Smooth muscle cell (in vitro differentiated cells): ENCODE results near the gene LRRC46. TPM values are rescaled to one million over a fixed set of nuclear protein-coding genes. Genes with fewer than 3 reads are reported as not detected.

Experiments
- DNase-seq: peaks from one replicate; lab custom pipeline; 2025; ENCODE audit not compliant: unreplicated experiment; lab: John Stamatoyannopoulos, UW
- H2AFZ ChIP-seq: fragments of 200-600 bp; sonication (generic); 2 replicates; pipeline ENCODE4 v1.6.0; 2016; ENCODE audit warnings: antibody characterized with exemption, low read depth, mild to moderate bottlenecking
- H3F3A ChIP-seq: fragments of 200-600 bp; sonication (generic); 2 replicates; pipeline ENCODE4 v1.6.0; 2017; ENCODE audit warnings: antibody characterized with exemption, low read depth
- H3K27ac ChIP-seq: fragments of 200-600 bp; sonication (generic); 2 replicates; pipeline ENCODE4 v1.5.1; 2016; ENCODE audit warnings: low read depth, mild to moderate bottlenecking
- H3K27me3 ChIP-seq: fragments of 200-600 bp; sonication (generic); 2 replicates; pipeline ENCODE4 v1.6.1; 2016; ENCODE audit warnings: low read depth, mild to moderate bottlenecking
- H3K36me3 ChIP-seq: fragments of 200-600 bp; sonication (generic); 2 replicates; pipeline ENCODE4 v1.5.1; 2016; ENCODE audit warnings: low read depth
- H3K4me1 ChIP-seq: fragments of 200-600 bp; sonication (generic); 2 replicates; pipeline ENCODE4 v1.5.1; 2016; ENCODE audit warnings: low read depth
- H3K4me2 ChIP-seq: fragments of 200-600 bp; sonication (generic); 2 replicates; pipeline ENCODE4 v1.6.0; 2016; ENCODE audit warnings: mild to moderate bottlenecking
- H3K4me3 ChIP-seq: fragments of 200-600 bp; sonication (generic); 2 replicates; pipeline ENCODE4 v1.5.1; 2016; ENCODE audit warnings: mild to moderate bottlenecking
- H3K79me2 ChIP-seq: fragments of 200-600 bp; sonication (generic); 2 replicates; pipeline ENCODE4 v1.6.0; 2016; ENCODE audit warnings: low read depth, mild to moderate bottlenecking
- H3K9ac ChIP-seq: fragments of 200-600 bp; sonication (generic); 2 replicates; pipeline ENCODE4 v1.6.0; 2016; ENCODE audit warnings: low read depth
- H3K9me3 ChIP-seq: fragments of 200-600 bp; sonication (generic); replicated peaks from 2 replicates; pipeline ENCODE4 v1.5.1; 2016; ENCODE audit warnings: low read depth
- H4K20me1 ChIP-seq: fragments of 200-600 bp; sonication (generic); 2 replicates; pipeline ENCODE4 v1.6.0; 2016; ENCODE audit warnings: low read depth
- CTCF ChIP-seq: fragments of 200-600 bp; sonication (generic); IDR thresholded peaks from 2 replicates; pipeline ENCODE4 v1.5.1; 2017; ENCODE audit warnings: borderline replicate concordance, mild to moderate bottlenecking, antibody characterized with exemption; ENCODE audit not compliant: insufficient read depth, poor library complexity, severe bottlenecking
- WGBS: methylation state at CpG from one replicate; pipeline ENCODE4 v1.1.7; 2016; ENCODE audit warnings: low lambda C conversion rate; 5-methylcytosine and 5-hydroxymethylcytosine counted together
- polyA plus RNA-seq: library from polyadenylated mRNA; unstranded; fragments of >200 nt; fragmentation: Nextera tagmentation; extraction: Ambion mirVana; gene quantifications from 2 replicates; pipeline ENCODE4 v1.2.1, GENCODE V29; 2016
- total RNA-seq: library from RNA; depleted of rRNA; stranded (reverse); fragments of >200 nt; gene quantifications from 2 replicates; pipeline ENCODE4 v1.2.3, GENCODE V29; 2014

Gene LRRC46
- total and polyA plus RNA-seq, 2 experiments from 2014 or later = 0.26 TPM; not detected in 1

- DNase-seq = no peak
- TF ChIP-seq CTCF = no peak
- WGBS = 20% methylated on average over 5 of the region's 5 CpGs
Observed at GRCh38 chr17:47884427-47884740, 52.9 kb downstream of the LRRC46 start.

GRCh38 chr17:47884905-47885730 lies 53.6 kb downstream of the LRRC46 start:
- no peak overlapping the region for H3K4me3 ChIP-seq
- H4K20me1 ChIP-seq = no peaks in the 10 kb centered on the region
- H3K36me3 ChIP-seq = no peaks in the 10 kb centered on the region
- peak overlapping the region; percentile 75 for H3K4me2 ChIP-seq
- no peaks in the 10 kb centered on the region for H3K9me3 ChIP-seq
- H3K9ac ChIP-seq = no peak overlapping the region
- TF ChIP-seq CTCF = no peak
- no peak overlapping the region for H3K27ac ChIP-seq
- H3F3A ChIP-seq = peaks cover 10% of the 10 kb centered on the region
- 58% methylated on average over 11 of the region's 11 CpGs for WGBS
- peaks cover 4% of the 10 kb centered on the region for H3K4me1 ChIP-seq
- no peaks in the 10 kb centered on the region for H3K27me3 ChIP-seq
- no peak for DNase-seq
- no peaks in the 10 kb centered on the region for H3K79me2 ChIP-seq
- no peak overlapping the region for H2AFZ ChIP-seq

More at GRCh38 chr17:47884427-47884740, 52.9 kb downstream of the LRRC46 start:
- H3K79me2 ChIP-seq = no peaks in the 10 kb centered on the region
- no peaks in the 10 kb centered on the region for H3K36me3 ChIP-seq
- H3K9ac ChIP-seq = no peak overlapping the region
- H3K4me1 ChIP-seq = peaks cover 4% of the 10 kb centered on the region
- no peaks in the 10 kb centered on the region for H3K9me3 ChIP-seq
- no peak overlapping the region for H2AFZ ChIP-seq
- peak overlapping the region; percentile 75 for H3K4me2 ChIP-seq
- H3K27me3 ChIP-seq = no peaks in the 10 kb centered on the region
- H3F3A ChIP-seq = peaks cover 14% of the 10 kb centered on the region
- H3K4me3 ChIP-seq = no peak overlapping the region
- no peaks in the 10 kb centered on the region for H4K20me1 ChIP-seq
- H3K27ac ChIP-seq = no peak overlapping the region

Other genes starting within 250 kb of the LRRC46 start
- gene KPNB1, start 181.8 kb upstream of the LRRC46 start, total RNA-seq = 242 and 245 TPM in 2 replicates
- 78.8 and 83.0 TPM in 2 replicates for gene KPNB1, start 181.8 kb upstream of the LRRC46 start, polyA plus RNA-seq
- gene TBKBP1, start 137.5 kb upstream of the LRRC46 start, total RNA-seq = 5.8 and 17.5 TPM in 2 replicates
- 7.7 and 8.3 TPM in 2 replicates for gene TBKBP1, start 137.5 kb upstream of the LRRC46 start, polyA plus RNA-seq
- gene TBX21, start 98.4 kb upstream of the LRRC46 start, total RNA-seq = not detected in 2 replicates
- gene TBX21, start 98.4 kb upstream of the LRRC46 start, polyA plus RNA-seq = not detected in 2 replicates
- gene OSBPL7, start 9.9 kb upstream of the LRRC46 start, total RNA-seq = 3.7 and 9.2 TPM in 2 replicates
- 6.3 and 8.4 TPM in 2 replicates for gene OSBPL7, start 9.9 kb upstream of the LRRC46 start, polyA plus RNA-seq
- 24.0 and 30.4 TPM in 2 replicates for gene MRPL10, start 129 bp upstream of the LRRC46 start, total RNA-seq
- 36.6 and 40.4 TPM in 2 replicates for gene MRPL10, start 129 bp upstream of the LRRC46 start, polyA plus RNA-seq
- 16.0 and 18.6 TPM in 2 replicates for gene SCRN2, start 9.6 kb downstream of the LRRC46 start, total RNA-seq
- gene SCRN2, start 9.6 kb downstream of the LRRC46 start, polyA plus RNA-seq = 45.0 and 49.4 TPM in 2 replicates
- 9.3 and 9.8 TPM in 2 replicates for gene SP6, start 19.5 kb downstream of the LRRC46 start, total RNA-seq
- 10.7 and 13.1 TPM in 2 replicates for gene SP6, start 19.5 kb downstream of the LRRC46 start, polyA plus RNA-seq
- gene SP2, start 64.6 kb downstream of the LRRC46 start, total RNA-seq = 2.4 and 4.7 TPM in 2 replicates
- 9.0 and 9.4 TPM in 2 replicates for gene SP2, start 64.6 kb downstream of the LRRC46 start, polyA plus RNA-seq
- 7.6 and 9.3 TPM in 2 replicates for gene PNPO, start 109.9 kb downstream of the LRRC46 start, total RNA-seq
- gene PNPO, start 109.9 kb downstream of the LRRC46 start, polyA plus RNA-seq = 5.2 and 8.0 TPM in 2 replicates
- gene PRR15L, start 126.2 kb downstream of the LRRC46 start, total RNA-seq = not detected in 2 replicates
- 0.15 TPM in 1 of 2 replicates, not detected in the other for gene PRR15L, start 126.2 kb downstream of the LRRC46 start, polyA plus RNA-seq
- gene CDK5RAP3, start 139.4 kb downstream of the LRRC46 start, total RNA-seq = 79.6 and 85.6 TPM in 2 replicates
- gene CDK5RAP3, start 139.4 kb downstream of the LRRC46 start, polyA plus RNA-seq = 119 and 121 TPM in 2 replicates
- 70.6 and 91.8 TPM in 2 replicates for gene COPZ2, start 206.1 kb downstream of the LRRC46 start, total RNA-seq
- 193 and 257 TPM in 2 replicates for gene COPZ2, start 206.1 kb downstream of the LRRC46 start, polyA plus RNA-seq
- 101 and 103 TPM in 2 replicates for gene NFE2L1, start 216.7 kb downstream of the LRRC46 start, total RNA-seq
- 61.0 and 67.6 TPM in 2 replicates for gene NFE2L1, start 216.7 kb downstream of the LRRC46 start, polyA plus RNA-seq